Brain microvascular endothelial cell (primary cell): Measurements from ENCODE around the gene SMOC1.

Source experiments
- DNase-seq: peaks from one replicate; pipeline ENCODE4 v3.0.0-alpha.2; 2020
- H3K27ac ChIP-seq: fragments of 250-450 bp; sonication (Bioruptor Pico); 2 replicates; pipeline ENCODE4 v1.5.1; 2020; ENCODE audit warnings: mild to moderate bottlenecking, moderate library complexity
- H3K27me3 ChIP-seq: fragments of 250-450 bp; sonication (Bioruptor Pico); replicated peaks from 2 replicates; pipeline ENCODE4 v1.5.1; 2020; ENCODE audit warnings: mild to moderate bottlenecking
- H3K36me3 ChIP-seq: fragments of 250-450 bp; sonication (Bioruptor Pico); replicated peaks from 2 replicates; pipeline ENCODE4 v1.5.1; 2020; ENCODE audit warnings: mild to moderate bottlenecking
- H3K4me3 ChIP-seq: 2 replicates; pipeline ENCODE4 v1.5.1; 2011; ENCODE audit warnings: low read depth, mild to moderate bottlenecking, control low read depth, low read length, moderate library complexity
- in situ Hi-C: cut with HindIII; loops from 2 replicates; pipeline ENCODE4 v1.10.0; 2017; ENCODE audit warnings: low sequenced_read_pairs, low pct_ligation_motif_present
- TF ChIP-seq, protein P1 (sequence below): IDR thresholded peaks from 2 replicates; pipeline ENCODE4 v1.5.1; 2011; ENCODE audit warnings: low read depth, mild to moderate bottlenecking, moderate library complexity, low read length, control low read depth, inconsistent platforms; ENCODE audit errors: missing control alignments

Gene SMOC1

DNA sequence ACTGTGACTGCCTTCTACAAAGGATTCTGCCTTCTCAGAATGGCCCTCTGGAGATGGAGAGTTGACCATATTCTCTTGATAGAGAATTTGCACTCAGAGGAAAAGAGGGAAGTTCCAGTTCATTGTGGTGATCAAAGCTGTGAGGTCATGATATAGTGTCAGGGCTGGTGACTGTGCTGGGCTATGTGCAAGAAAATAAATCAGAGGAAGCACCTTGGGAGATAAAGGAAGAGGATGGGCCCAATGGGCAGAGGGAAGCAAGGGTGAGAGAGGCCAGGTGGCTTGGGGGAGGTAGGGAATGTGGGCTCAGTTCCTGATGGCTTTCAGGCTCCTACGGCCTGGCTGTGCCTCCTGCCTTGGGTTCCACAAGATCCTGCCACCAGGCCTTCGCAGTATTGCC is 163.8 kb downstream of the SMOC1 start:
- no peak overlapping the region for H3K4me3 ChIP-seq
- in situ Hi-C loops = no loop called here
- H3K27me3 ChIP-seq = no peaks in the 10 kb centered on the region
- TF ChIP-seq, protein P1, sequence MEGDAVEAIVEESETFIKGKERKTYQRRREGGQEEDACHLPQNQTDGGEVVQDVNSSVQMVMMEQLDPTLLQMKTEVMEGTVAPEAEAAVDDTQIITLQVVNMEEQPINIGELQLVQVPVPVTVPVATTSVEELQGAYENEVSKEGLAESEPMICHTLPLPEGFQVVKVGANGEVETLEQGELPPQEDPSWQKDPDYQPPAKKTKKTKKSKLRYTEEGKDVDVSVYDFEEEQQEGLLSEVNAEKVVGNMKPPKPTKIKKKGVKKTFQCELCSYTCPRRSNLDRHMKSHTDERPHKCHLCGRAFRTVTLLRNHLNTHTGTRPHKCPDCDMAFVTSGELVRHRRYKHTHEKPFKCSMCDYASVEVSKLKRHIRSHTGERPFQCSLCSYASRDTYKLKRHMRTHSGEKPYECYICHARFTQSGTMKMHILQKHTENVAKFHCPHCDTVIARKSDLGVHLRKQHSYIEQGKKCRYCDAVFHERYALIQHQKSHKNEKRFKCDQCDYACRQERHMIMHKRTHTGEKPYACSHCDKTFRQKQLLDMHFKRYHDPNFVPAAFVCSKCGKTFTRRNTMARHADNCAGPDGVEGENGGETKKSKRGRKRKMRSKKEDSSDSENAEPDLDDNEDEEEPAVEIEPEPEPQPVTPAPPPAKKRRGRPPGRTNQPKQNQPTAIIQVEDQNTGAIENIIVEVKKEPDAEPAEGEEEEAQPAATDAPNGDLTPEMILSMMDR = no peak
- H3K36me3 ChIP-seq = no peaks in the 10 kb centered on the region
- no peak for DNase-seq
- H3K27ac ChIP-seq = no peak overlapping the region

DNA sequence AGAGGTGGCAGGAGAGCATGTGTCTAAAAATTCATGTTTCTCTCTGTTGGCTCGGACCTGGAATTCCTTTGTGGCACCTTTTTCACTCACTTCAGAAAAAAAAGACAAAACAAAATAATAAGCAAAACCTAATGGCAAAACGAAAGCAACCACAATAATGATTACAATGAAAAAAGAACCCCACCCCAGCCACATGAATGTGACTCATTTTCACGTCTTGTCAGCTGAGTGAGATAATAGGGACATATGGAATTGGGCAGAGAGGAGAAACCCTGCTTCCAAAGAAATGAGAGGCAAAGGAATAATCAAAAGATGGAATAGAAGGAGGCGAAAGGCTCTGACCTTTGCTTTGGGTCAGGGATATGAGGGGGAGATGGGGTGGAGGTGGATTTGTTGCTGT is 166.1 kb downstream of the SMOC1 start:
- H3K36me3 ChIP-seq = no peaks in the 10 kb centered on the region
- H3K4me3 ChIP-seq = no peak overlapping the region
- DNase-seq = no peak
- in situ Hi-C loops = no loop called here
- no peaks in the 10 kb centered on the region for H3K27me3 ChIP-seq
- H3K27ac ChIP-seq = no peak overlapping the region
- TF ChIP-seq, protein P1 = no peak

DNA sequence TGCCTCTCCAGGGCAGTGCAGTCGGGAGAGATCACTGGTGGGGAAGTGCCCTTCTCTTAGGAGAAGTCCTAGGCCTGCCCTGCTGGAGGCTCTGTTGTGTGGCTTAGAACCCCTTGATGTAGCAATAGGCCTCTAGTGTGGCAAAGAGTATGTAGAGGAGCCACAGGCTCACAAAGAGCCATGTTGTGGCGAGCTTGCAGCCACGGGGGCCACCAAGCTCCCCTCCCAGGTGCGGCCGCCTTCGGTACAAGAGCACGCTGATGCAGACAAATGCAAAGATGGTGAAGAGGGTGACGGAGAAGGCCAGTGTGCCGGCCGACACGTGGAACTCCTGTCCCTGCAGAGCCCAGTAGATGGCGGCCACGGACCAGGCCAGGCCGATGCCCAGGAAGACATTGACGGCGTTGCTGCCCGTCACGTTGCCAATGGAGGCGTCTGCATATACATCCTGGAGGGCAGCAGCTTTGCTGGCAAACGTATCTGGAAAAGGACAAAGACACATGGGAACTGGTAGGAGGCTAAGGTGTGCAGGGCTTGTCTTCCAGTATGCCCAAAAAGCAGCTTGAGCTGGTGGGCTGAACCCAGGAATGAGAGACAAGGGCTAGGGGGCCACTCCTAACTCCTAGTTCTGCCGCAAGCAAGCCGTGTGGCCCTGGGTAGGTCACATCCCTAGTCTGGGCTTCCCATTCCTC is 166.8 kb downstream of the SMOC1 start:
- no peak overlapping the region for H3K4me3 ChIP-seq
- H3K27me3 ChIP-seq = no peaks in the 10 kb centered on the region
- H3K36me3 ChIP-seq = no peaks in the 10 kb centered on the region
- TF ChIP-seq, protein P1 = peak; percentile 84
- in situ Hi-C loops = no loop called here
- peak; percentile 33 for DNase-seq
- H3K27ac ChIP-seq = no peak overlapping the region

DNA sequence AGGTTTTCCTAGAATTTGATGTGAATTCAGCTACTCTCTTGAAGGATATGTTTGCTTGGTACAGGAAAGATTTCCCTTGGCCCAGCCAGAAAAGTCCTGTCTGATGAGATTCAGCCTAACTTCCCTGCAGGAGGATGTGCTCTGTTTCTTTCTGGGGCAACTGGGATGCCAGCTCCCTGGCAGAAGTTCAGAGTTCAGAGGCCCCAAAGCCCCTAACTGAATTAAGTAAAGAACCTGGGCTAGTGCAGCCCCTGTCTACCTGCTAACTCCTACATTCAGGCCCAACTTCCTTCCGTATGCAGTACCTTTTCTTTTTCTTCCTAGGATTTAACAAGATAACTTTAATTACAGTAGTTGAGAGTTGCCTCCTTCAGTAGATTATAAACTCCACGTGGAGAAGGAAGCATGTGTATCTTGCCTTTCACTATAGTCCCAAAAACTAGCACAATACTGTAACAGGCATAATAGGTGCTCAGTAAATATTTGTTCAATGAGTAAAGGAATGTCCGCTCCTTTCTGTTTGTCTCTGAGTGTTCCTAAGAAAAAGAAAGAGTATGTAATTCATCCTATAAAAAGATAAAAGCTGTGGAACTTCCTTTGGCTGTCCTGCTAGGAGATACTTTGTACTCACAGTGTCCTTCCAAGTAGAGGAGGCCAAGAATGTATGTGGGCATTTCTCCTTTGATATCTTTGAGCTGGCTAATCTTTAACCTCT is 168.5 kb downstream of the SMOC1 start:
- Histone ChIP-seq H3K4me3 (no peak overlapping the region), H3K27me3 (no peaks in the 10 kb centered on the region), H3K36me3 (no peaks in the 10 kb centered on the region), H3K27ac (no peak overlapping the region)
- no peak for DNase-seq
- in situ Hi-C loops = no loop called here
- TF ChIP-seq, protein P1 = no peak

DNA sequence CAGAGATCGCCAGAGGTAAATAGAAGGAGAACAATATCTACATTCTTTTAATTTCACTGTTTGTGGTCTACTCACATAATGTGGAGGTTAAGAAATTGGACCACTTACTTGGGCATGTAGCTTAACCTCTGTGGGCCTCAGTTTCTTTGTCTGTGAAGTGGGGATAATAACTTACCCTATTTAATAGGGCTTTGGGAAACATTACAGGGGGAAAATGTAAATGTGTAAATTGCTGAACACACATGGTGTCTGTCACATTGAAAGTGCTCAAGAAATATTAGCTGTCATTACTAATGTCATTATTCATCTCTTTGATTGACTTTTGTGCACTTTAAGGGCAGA is 169.1 kb downstream of the SMOC1 start:
- no peak for DNase-seq
- TF ChIP-seq, protein P1 = no peak
- H3K27ac ChIP-seq = no peak overlapping the region
- H3K27me3 ChIP-seq = no peaks in the 10 kb centered on the region
- H3K4me3 ChIP-seq = no peak overlapping the region
- in situ Hi-C loops = no loop called here
- H3K36me3 ChIP-seq = no peaks in the 10 kb centered on the region
